GM12891 (cell line): ENCODE results near the gene DHRS7.

Source experiments
- DNase-seq: peaks from one replicate; pipeline ENCODE4 v3.0.0; 2011; ENCODE audit warnings: low spot score; ENCODE audit not compliant: insufficient read length
- FAIRE-seq: peaks from 2 replicates; lab custom pipeline; 2011; peaks lifted over from hg19 to GRCh38; lab: Jason Lieb, UNC
- PAX5 ChIP-seq: IDR thresholded peaks from 2 replicates; pipeline ENCODE4 v1.6.1; 2011; ENCODE audit warnings: low read length, moderate library complexity, mild to moderate bottlenecking; ENCODE audit not compliant: insufficient read depth, severe bottlenecking
- POLR2A ChIP-seq: IDR thresholded peaks from 2 replicates; pipeline ENCODE4 v1.6.1; 2011; ENCODE audit warnings: low read depth, low read length, control low read depth
- POLR2AphosphoS5 ChIP-seq: IDR thresholded peaks from 2 replicates; pipeline ENCODE4 v1.6.1; 2011; ENCODE audit warnings: low read depth, low read length, control low read depth
- POU2F2 ChIP-seq: IDR thresholded peaks from 2 replicates; pipeline ENCODE4 v1.6.1; 2011; ENCODE audit warnings: low read depth, mild to moderate bottlenecking, control low read depth, low read length, moderate library complexity
- SPI1 ChIP-seq: IDR thresholded peaks from 2 replicates; pipeline ENCODE4 v1.6.1; 2011; ENCODE audit warnings: low read depth, low read length, control low read depth
- TAF1 ChIP-seq: IDR thresholded peaks from 2 replicates; pipeline ENCODE4 v1.6.1; 2011; ENCODE audit warnings: low read depth, low read length, control low read depth

Gene DHRS7

DNA sequence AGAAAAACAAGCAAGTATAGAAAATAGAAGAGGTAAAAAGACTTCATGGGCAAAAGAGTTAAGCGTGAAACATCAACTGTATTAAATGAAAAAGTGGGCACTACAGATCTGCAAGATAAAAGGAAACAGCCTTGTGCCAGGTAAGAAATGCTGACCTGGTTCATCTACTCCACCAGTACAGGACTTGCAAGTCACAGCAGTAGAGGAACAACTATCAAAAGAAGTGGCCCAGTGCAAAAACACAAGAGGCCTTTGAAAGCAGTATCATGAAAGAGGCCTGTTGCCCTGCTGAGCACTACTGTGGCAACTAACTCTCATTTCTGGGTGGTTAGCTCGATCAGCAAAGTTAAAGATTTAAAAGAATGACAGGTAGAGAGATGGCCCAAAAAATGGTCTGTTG lies 10.5 kb downstream of the DHRS7 start:
- DNase-seq = no peak
- no peak for FAIRE-seq

DNA sequence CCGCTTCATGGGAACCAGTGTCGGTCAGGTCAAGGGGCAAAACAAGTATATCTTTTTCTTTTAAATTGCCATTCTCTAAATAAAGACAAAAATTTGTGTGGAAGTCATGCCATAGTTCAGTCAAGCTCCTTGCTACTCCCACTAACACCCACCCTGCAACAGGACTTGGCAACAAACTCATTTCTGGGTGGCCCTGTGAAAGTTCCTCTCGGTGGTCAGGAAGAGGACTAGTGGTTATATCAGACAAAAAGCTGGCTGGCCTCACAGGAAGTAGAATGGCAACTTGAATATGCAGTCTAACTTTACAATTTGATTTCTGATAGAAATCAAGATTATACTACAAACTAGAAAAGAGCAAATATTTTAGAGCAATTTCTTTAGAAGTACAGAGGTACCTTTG lies 11.2 kb downstream of the DHRS7 start:
- DNase-seq = no peak
- TF ChIP-seq POLR2A = no peak
- no peak for TF ChIP-seq POU2F2
- no peak for TF ChIP-seq PAX5
- no peak for TF ChIP-seq SPI1
- no peak for TF ChIP-seq TAF1
- no peak for TF ChIP-seq POLR2AphosphoS5

More for the DNA sequence above, 10.5 kb downstream of the DHRS7 start:
- TF ChIP-seq POU2F2 (no peak), PAX5 (no peak), POLR2AphosphoS5 (no peak), POLR2A (no peak), TAF1 (no peak), SPI1 (no peak)

DNA sequence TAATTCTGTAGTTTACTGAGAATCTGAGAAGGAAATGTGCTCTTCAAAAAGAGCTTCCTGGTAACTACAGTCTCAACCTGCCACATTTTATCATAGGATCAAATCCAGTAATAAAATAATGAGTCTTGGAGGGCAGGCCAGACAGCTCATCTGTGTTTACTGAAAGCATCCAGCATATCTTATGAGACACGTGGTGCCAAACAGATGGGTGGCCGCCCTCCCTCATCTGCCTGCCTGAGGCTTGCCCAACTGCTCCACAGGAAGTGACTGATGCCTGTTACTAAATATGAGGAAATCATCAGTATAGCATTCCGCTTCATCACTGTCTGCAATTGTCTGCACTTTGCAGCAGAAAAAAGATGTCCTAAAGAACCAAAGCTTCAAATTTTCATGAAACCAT lies 13.5 kb downstream of the DHRS7 start:
- TF ChIP-seq SPI1 (0 out of 2 replicates have a peak, but pooled peaks have one; percentile 6), POLR2AphosphoS5 (no peak)
- peak; percentile 82 for FAIRE-seq
- DNase-seq = no peak

More for the DNA sequence above, 11.2 kb downstream of the DHRS7 start:
- no peak for FAIRE-seq

GRCh38 chr14:60134702-60135101 lies 30.5 kb downstream of the DHRS7 start:
- DNase-seq (no peak), FAIRE-seq (no peak)
- TF ChIP-seq TAF1 = no peak
- no peak for TF ChIP-seq POLR2A
- TF ChIP-seq SPI1 = no peak
- no peak for TF ChIP-seq POLR2AphosphoS5
- TF ChIP-seq POU2F2 = no peak
- no peak for TF ChIP-seq PAX5

DNA sequence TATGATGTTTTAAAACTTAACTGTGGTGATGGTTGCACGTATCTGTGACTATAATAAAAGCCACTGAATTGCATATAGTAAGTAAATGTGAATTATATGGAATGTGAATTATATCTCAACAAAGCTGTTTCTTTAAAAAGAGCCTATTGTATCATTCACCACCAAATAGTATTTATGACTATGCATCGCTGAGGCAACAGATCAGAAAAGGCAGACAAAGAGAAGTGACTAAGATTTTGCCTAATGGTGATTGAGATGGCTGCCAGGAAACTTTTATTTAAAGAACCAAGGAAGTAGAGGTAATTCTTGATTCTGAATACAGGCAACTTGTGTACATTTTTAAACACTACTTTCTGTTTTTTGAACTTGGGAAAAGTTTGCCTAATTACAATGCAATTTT lies 31.7 kb downstream of the DHRS7 start:
- no peak for FAIRE-seq
- no peak for TF ChIP-seq SPI1
- TF ChIP-seq TAF1 = no peak
- no peak for TF ChIP-seq POLR2A
- no peak for TF ChIP-seq POLR2AphosphoS5
- no peak for TF ChIP-seq PAX5
- TF ChIP-seq POU2F2 = no peak
- no peak for DNase-seq

DNA sequence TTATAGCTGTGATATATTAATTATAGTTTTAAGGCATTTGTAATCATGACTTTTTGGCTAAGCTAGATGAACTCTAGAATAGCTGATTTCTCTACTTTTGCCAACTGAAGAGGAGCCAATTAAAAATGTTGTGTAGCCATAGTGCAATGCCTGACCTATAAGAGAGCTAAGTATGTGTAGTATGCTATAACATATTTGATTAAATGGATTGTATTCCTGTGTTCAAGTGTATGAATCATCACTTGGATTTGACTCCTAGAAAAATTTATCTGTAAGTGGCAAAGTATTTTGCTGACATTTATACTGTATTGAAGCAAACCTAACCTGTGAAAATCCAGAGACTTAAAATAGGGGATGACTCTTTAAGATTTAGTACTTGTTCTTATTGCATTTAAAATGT lies 39.3 kb downstream of the DHRS7 start:
- DNase-seq (no peak), FAIRE-seq (no peak)
- TF ChIP-seq POLR2AphosphoS5 (no peak), SPI1 (no peak), POLR2A (no peak), TAF1 (no peak), POU2F2 (no peak), PAX5 (no peak)

GRCh38 chr14:60116181-60116580 lies 49.0 kb downstream of the DHRS7 start:
- FAIRE-seq = peak; percentile 5
- DNase-seq = no peak
- no peak for TF ChIP-seq POLR2AphosphoS5
- TF ChIP-seq SPI1 = no peak
- no peak for TF ChIP-seq POU2F2
- TF ChIP-seq POLR2A = no peak
- TF ChIP-seq PAX5 = no peak
- no peak for TF ChIP-seq TAF1

DNA sequence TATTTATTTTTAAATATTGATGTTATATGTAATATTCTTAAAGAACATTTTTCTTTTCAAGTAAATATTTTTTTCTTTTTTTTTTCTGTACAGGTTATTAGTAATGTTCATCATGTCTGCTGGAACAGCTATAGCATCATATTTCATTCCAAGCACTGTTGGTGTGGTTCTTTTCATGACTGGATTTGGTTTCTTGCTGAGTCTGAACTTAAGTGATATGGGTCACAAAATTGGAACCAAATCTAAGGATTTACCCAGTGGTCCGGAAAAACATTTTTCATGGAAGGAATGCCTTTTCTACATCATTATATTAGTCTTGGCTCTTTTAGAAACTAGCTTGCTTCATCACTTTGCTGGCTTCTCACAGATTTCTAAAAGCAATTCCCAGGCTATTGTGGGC lies 50.3 kb downstream of the DHRS7 start:
- no peak for TF ChIP-seq SPI1
- no peak for TF ChIP-seq POLR2AphosphoS5
- TF ChIP-seq PAX5 = no peak
- no peak for TF ChIP-seq TAF1
- TF ChIP-seq POU2F2 = no peak
- no peak for TF ChIP-seq POLR2A
- FAIRE-seq = no peak

DNA sequence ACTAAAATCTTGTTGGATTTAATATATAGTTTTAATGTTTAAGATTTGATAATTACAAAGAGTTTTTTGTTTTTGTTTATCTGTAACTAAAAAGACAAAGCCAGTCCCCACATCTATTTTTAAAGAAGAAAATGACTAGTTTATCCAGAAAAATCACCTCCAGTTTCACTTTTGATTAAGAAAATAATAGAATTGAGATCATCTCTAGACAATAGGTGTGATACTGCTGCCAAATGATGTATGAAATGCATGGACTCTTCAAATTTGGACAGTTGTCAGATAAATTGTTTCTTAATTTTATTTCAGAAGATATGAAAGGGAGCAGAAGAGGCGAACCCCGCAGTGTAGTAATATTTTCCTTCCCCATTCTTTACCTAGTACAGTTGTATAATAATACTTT lies 53.5 kb downstream of the DHRS7 start:
- no peak for DNase-seq
- TF ChIP-seq TAF1 (no peak), POU2F2 (no peak), POLR2AphosphoS5 (no peak), PAX5 (no peak), POLR2A (no peak), SPI1 (no peak)
- no peak for FAIRE-seq

More for the DNA sequence above, 50.3 kb downstream of the DHRS7 start:
- no peak for DNase-seq

- DNase-seq = no peak
- no peak for TF ChIP-seq POLR2A
- FAIRE-seq = no peak
Measured at GRCh38 chr14:60107477-60107876, 57.7 kb downstream of the DHRS7 start.

GRCh38 chr14:60106339-60106738 lies 58.9 kb downstream of the DHRS7 start:
- no peak for FAIRE-seq
- DNase-seq = no peak
- no peak for TF ChIP-seq PAX5
